Brain pericyte (primary cell): ENCODE results near the gene AFAP1L1.

ENCODE experiments used
- DNase-seq: peaks from one replicate; pipeline ENCODE4 v3.0.0-alpha.2; 2012; ENCODE audit warnings: low read depth, low spot score

Gene AFAP1L1

DNA sequence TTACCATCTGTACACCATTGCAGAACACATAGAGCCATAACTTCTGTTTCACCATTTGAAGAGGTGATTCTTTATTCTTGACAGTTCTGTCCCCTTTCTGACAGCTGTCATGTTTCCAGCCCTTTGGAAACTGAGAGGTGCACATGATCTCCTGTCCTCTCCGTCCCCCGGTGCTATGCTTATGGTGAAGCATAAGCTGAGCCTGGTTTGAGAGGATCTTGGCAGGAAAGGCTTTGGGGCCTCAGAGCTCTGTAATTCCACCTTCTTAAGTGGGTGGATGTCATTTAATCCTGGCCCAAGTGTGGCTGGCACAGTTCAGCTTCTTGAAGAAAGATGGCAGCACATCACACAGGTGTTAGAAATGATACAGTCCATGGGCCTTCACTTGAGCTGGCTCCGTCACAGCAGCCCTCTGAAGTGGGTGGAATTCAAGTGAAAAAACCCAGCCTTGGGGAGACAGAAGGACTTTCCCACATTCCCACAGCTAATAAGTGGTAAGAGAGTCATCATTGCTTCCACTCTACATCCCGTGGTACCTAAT lies 43.0 kb downstream of the AFAP1L1 start:
- DNase-seq: no peak

GRCh38 chr5:149315753-149316152 lies 44.1 kb downstream of the AFAP1L1 start:
- no peak for DNase-seq

DNA sequence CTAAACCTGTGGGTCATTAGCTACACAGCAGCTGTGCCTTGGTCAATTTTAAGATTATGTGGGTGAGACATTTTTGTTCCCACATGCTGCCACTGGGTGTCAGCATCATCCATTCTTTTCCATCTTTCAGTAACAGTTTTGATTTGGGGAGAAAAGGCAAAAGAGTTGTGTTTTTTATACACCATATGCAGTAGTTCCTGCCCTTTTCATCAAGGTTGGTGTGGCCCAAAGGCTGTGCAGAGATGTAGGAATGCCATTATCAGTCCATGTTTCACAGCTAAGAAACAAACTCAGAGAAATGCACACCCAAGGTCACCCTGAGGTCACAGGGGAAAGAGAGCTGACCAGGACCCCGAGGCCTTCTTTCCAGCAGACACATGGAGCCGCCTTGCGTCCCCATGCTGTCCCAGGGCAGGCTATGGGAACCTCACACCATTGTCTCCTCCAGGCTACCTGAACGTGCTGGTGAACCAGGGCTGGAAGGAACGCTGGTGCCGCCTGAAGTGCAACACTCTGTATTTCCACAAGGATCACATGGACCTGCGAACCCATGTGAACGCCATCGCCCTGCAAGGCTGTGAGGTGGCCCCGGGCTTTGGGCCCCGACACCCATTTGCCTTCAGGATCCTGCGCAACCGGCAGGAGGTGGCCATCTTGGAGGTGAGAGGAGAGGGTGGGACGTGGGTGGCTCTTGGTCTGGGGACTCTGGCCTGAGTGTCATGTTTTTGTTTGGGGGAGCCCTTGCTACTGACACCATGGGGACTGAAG lies 45.8 kb downstream of the AFAP1L1 start:
- no peak for DNase-seq

DNA sequence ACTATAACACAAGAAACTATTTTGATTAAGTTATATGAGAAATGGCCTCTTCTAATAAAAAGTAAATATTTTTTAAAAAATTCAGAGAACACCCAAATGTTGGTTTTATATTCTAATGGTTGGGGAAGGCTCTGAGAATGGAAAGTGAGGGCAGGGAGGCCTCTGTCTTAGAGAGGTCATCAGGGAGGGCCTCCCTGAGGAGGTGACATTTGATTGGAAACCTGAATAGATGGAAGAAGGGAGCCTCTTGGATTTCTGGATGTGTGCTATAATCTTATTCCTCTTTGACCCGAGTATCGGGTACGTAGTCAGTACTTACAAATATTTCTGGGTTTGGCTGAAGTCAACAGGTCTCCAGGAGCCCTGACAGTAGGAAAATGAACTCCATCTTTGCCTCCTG lies 47.5 kb downstream of the AFAP1L1 start:
- DNase-seq: no peak

- DNase-seq: peak; percentile 45
Measured at GRCh38 chr5:149320791-149321330, 49.2 kb downstream of the AFAP1L1 start.

DNA sequence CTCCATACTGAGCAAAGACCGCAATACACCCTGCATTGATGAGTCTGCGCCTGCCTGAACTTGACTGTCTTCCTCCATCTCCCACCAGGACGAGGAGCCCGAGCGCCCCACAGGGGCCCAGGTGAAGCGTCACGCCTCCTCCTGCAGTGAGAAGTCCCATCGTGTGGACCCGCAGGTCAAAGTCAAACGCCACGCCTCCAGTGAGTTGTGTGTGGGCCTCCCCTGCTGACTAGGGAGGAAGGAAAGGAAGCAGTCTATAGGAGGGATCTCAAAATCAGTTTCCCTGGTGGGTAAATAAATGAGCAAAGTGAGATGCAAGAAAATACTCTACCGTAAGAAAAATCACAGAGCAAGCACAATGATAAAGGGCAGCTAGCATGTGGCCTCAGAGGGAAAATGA lies 50.9 kb downstream of the AFAP1L1 start:
- no peak for DNase-seq

DNA sequence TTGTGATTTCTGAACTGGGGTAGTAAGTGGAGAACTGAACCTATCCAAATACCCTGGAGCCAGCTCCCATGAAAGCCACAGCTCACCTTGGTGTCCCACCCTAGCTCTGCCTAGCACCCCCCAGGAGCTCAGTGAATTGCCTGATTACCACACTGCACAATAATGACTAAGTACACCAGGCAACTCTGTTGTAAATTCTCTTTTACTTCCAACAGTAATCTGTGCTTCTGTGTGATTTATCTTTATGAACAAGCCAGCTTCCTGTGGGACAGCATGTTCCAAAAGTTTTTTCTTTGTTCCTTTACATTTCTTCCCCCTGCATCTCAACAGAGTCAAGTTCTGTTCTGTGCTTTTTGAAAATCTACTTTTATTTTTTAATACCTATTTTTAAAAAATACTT lies 51.6 kb downstream of the AFAP1L1 start:
- no peak for DNase-seq

GRCh38 chr5:149323621-149324205 lies 52.1 kb downstream of the AFAP1L1 start:
- no peak for DNase-seq

DNA sequence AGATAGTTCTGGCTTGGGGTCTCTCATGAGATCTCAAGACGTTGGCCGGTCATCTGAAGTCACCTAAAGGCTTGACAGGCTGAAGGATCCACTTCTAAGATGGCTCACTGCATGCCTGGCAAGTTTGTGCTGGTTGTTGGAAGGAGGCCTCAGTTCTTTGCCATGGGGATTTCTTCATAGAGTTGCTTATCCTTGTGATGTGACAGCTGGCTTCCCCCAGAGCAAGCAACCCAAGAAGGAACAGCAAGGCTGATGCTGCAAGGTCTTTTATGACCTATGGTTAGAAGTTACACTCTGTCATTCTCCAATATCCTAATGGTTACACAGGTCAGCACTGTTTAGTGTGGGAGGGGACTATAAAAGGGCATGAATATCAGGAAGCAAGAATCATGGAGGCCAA lies 53.0 kb downstream of the AFAP1L1 start:
- DNase-seq: no peak

- no peak for DNase-seq
Measured at GRCh38 chr5:149325166-149325735, 53.6 kb downstream of the AFAP1L1 start.

DNA sequence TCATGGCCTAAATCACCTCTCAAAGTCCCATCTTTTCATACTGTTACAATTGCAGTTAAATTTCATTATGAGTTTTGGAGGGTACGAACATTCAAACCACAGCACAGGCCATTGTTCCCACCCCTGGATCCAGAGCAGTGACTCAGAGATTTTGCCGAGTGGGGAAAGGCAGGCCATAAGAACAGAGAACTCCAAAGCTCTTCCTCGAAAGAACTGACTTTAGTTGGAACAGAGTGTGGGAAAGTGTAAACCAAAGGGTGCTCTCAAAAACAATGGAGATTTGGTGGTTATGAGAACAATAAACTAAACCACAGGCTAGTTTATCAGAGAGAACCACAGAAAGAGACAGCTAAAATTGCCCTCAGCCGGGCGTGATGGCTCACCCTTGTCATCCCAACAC lies 54.2 kb downstream of the AFAP1L1 start:
- DNase-seq: no peak

GRCh38 chr5:149326611-149327010 lies 55.0 kb downstream of the AFAP1L1 start:
- no peak for DNase-seq

- DNase-seq: no peak
Measured at GRCh38 chr5:149328177-149328576, 56.5 kb downstream of the AFAP1L1 start.

GRCh38 chr5:149333711-149334443 lies 62.2 kb downstream of the AFAP1L1 start:
- DNase-seq: no peak

DNA sequence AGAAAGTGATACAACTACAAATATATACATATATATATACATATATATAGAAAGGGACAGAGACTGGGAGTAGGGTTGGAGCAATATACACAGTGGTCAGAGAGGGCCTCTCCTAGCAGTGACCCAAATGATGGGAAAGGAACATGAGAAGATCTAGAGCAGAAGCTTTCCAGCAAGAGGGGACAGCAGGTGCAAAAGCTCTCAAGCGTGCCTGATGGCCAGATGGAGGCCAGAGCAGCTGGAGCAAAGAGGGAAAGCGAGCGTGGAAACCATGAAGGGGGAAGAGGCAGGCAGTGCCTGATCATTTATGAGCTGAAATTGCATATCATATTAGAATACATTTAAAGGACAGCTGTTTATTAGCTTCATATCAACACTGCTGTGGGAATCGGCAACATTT lies 66.1 kb downstream of the AFAP1L1 start:
- DNase-seq: no peak

GRCh38 chr5:149338364-149338763 lies 66.7 kb downstream of the AFAP1L1 start:
- no peak for DNase-seq

DNA sequence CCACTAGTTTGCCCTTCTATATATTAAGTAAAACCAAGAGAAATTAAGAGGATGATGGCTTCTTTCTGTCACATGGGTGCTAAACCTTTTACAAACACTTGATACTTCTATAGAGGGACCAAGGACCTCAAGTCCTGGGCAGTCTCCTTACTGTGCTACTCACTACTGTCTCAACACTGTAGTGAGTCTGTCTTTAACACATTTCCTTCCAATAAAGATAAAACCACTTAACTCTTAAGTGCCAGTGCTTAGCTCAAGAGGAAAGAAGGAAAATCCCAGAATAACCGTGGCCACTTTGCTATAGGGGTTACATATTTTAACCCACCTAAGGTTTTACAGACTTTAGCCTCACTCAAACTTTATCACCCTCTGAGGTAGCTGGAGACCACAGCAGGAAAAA lies 69.3 kb downstream of the AFAP1L1 start:
- no peak for DNase-seq

- DNase-seq: no peak
Measured at GRCh38 chr5:149341876-149342275, 70.2 kb downstream of the AFAP1L1 start.

DNA sequence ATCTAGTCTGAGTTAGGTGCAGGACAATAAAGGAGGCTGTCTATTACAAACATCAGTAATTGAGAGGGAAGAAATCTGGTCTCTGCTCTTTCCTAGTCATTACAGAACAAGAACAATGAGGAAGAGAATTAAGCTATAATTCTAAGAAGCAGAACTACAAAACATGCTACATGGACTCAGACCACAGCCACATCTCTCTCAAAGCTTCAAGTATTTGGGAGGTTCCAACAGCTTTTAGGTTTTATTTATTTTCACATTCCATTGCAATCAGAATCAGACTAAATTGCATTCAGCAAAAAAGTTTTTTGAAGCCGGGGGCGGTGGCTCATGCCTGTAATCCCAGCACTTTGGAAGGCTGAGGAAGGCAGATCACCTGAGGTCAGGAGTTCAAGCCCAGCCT lies 72.5 kb downstream of the AFAP1L1 start:
- DNase-seq: no peak

GRCh38 chr5:149345147-149345891 lies 73.7 kb downstream of the AFAP1L1 start, which contains the start of gene GRPEL2:
Gene GRPEL2, plus strand, starts transcription at chr5:149345499. Its CDS starts 41 bp downstream, at chr5:149345540.
- peak; percentile 86 for DNase-seq

DNA sequence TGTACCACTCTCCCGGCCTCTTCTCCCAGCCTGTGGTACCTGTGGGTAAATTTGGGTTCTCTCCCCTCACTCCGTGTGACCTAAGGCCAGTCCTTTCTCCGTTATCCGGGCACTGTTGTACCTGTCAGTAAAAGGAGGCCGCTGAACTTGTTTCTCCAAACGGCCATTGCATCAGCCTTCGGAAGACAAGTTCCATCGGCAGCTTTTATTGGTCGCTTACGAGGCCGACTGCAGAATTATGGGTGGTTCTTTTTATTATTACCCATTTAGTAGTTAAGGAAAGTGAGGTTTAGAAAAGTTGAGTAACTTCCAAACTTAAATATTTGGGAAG lies 74.2 kb downstream of the AFAP1L1 start:
- no peak for DNase-seq
